Gastrocnemius medialis (tissue), 4 donors: Measurements from ENCODE around the gene PANK3. TPM values are rescaled to one million over a fixed set of nuclear protein-coding genes. Genes with fewer than 3 reads are reported as not detected.

Source experiments
- ATAC-seq, 2 donors: fragments of 150-250 bp; one replicate each; pipeline ENCODE4 v1.9.1; 2016
- DNase-seq, 2 donors: peaks; one replicate each; pipeline ENCODE4 v3.0.0-alpha.2; 2019
- H3K27ac ChIP-seq, 4 donors: fragments of 200-600 bp; sonication (generic); 1 replicate in 1 of 4; 2 replicates in 3 of 4; pipeline ENCODE4 v1.5.1; 2016 to 2018; ENCODE audit warnings: mild to moderate bottlenecking in 2 of 4, moderate library complexity in 1 of 4
- H3K27me3 ChIP-seq, 3 donors: fragments of 200-600 bp; sonication (generic) in 2 of 3; 1 replicate in 1 of 3; 2 replicates in 2 of 3; pipeline versions ENCODE4 v1.5.1 to v1.6.0; 2016 to 2019; ENCODE audit warnings: mild to moderate bottlenecking in 1 of 3, moderate library complexity in 1 of 3
- H3K36me3 ChIP-seq, 2 donors: fragments of 200-600 bp; sonication (generic) in 1 of 2; one replicate each; pipeline ENCODE4 v1.5.1; 2017 to 2018
- H3K4me1 ChIP-seq, 2 donors: fragments of 200-600 bp; sonication (generic) in 1 of 2; one replicate each; pipeline ENCODE4 v1.5.1; 2016 to 2017; ENCODE audit warnings: mild to moderate bottlenecking in 2 of 2
- H3K4me3 ChIP-seq, 4 donors: fragments of 200-600 bp; sonication (generic) in 3 of 4; 1 replicate in 1 of 4; 2 replicates in 3 of 4; pipeline ENCODE4 v1.5.1; 2016 to 2019; ENCODE audit warnings: mild to moderate bottlenecking in 2 of 4
- H3K9me3 ChIP-seq, 3 donors: fragments of 200-600 bp; sonication (generic) in 2 of 3; 1 replicate in 1 of 3; 2 replicates in 2 of 3; pipeline ENCODE4 v1.5.1; 2016 to 2019
- POLR2A ChIP-seq, 2 donors: fragments of 450-650 bp; IDR thresholded peaks; one replicate each; pipeline ENCODE4 v1.6.1; 2017; ENCODE audit warnings: antibody characterized with exemption in 2 of 2, mild to moderate bottlenecking in 2 of 2, moderate library complexity in 2 of 2
- in situ Hi-C, 4 donors: fragments of 200-750 bp; cut with MboI; loops; one replicate each; pipeline versions ENCODE4 v1.15.0 to v1.8.0; 2017; ENCODE audit warnings: low sequenced_read_pairs in 4 of 4
- intact Hi-C: fragments of 100-400 bp; cut with DNase I; formaldehyde crosslinking; loops from one replicate; pipeline ENCODE4 v1.15.1; 2023; ENCODE audit warnings: low total_unique reads
- total RNA-seq, 4 donors: library from RNA; depleted of rRNA; stranded (reverse); fragments of >200 nt; gene quantifications; one replicate each; pipeline versions ENCODE4 v1.1.0 to v1.2.3, GENCODE V29; 2016
- TF ChIP-seq, protein P1 (sequence below), 5 experiments: fragments of 450-650 bp in 3 of 5; fragments of 200-600 bp in 2 of 5; sonication (generic) in 2 of 5; IDR thresholded peaks in 4 of 5; conservative IDR thresholded peaks in 1 of 5; 1 replicate in 4 of 5; 2 replicates in 1 of 5; pipeline ENCODE4 v1.5.1; 2016 to 2019; ENCODE audit warnings: antibody characterized with exemption in 5 of 5, mild to moderate bottlenecking in 3 of 5, moderate library complexity in 3 of 5

PANK3 gene
- total RNA-seq, 4 donors from 2014 or later: 14.5 to 23.5 (median 16.1) TPM

DNA sequence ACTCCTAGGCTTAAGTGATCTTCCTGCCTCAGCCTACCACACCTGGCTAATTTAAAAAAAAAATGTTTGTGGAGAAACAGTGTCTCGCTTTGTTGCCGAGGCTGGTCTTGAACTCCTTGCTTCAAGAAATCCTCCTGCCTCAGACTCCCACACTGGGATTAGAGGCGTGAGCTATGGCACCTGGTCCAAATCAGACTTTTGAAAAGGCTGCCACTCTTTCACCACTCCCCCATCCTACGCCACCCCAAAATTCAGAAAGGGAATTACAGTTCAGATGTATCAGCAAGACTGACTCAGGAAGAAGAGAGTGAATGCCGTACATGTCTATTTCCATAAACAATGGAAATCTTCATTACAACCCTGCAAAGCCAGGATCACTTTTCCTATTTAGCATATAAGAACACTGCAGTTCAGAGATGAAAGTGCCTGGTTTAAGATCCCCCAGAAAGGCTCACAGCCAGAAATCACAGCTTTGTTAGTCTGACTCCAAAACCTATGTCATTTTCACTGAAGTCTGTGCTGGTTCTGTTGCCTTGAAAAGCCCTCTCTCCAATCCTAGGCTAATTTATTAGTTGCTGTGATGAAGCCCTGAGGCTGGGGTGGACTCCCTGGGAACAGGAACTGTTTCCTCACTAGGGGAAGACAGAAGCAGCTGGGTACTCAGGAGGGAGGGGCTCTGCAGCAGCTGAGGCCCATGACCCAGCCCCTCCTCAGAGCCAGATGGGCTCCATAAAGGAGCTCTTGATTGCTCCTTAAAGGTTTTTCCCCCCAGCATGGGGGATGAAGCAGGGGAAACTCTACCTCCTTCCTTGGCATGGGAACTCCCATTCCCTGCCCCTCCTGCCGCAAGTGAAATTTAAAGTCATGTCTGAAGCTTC lies 46.9 kb downstream of the PANK3 start:
- ATAC-seq: no peak
- in situ Hi-C loops (no loop called here), intact Hi-C loops (no loop called here)
- no peaks in the 10 kb centered on the region for H3K36me3 ChIP-seq
- no peak for DNase-seq
- H3K4me1 ChIP-seq: no peaks in the 10 kb centered on the region
- H3K27me3 ChIP-seq: peaks cover 29 to 44% (median 39%) of the 10 kb centered on the region in 3 donors
- H3K9me3 ChIP-seq: no peaks in the 10 kb centered on the region
- H3K27ac ChIP-seq: no peak overlapping the region
- TF ChIP-seq, protein P1, sequence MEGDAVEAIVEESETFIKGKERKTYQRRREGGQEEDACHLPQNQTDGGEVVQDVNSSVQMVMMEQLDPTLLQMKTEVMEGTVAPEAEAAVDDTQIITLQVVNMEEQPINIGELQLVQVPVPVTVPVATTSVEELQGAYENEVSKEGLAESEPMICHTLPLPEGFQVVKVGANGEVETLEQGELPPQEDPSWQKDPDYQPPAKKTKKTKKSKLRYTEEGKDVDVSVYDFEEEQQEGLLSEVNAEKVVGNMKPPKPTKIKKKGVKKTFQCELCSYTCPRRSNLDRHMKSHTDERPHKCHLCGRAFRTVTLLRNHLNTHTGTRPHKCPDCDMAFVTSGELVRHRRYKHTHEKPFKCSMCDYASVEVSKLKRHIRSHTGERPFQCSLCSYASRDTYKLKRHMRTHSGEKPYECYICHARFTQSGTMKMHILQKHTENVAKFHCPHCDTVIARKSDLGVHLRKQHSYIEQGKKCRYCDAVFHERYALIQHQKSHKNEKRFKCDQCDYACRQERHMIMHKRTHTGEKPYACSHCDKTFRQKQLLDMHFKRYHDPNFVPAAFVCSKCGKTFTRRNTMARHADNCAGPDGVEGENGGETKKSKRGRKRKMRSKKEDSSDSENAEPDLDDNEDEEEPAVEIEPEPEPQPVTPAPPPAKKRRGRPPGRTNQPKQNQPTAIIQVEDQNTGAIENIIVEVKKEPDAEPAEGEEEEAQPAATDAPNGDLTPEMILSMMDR (IDR thresholded peaks at IDR 0.05 in 4 of 5, conservative IDR thresholded peaks at IDR 0.05 in 1 of 5): no peak
- no peak for TF ChIP-seq POLR2A (IDR thresholded peaks at IDR 0.05)
- no peak overlapping the region for H3K4me3 ChIP-seq

DNA sequence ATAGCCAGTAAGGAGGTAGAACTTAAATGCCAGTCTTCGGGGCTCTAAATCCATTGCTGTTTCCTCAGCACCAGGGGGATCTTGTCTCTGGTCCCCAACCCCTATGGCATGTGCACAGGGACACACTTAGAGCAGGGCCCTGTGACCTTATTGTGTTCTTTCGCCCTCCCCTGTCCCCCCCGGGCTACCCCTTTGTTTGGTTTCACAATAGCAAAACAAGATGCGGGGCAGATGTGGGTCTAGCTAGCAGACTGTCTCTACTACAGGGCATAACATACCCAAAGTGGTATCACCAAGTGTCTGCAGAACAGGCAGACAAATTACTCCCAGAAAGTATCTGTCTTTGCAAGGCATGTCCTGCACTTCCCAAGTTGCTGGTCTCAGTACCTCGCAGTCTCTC lies 48.0 kb downstream of the PANK3 start:
- DNase-seq (no peak), ATAC-seq (no peak)
- TF ChIP-seq POLR2A (IDR thresholded peaks at IDR 0.05): no peak
- TF ChIP-seq, protein P1 (IDR thresholded peaks at IDR 0.05 in 4 of 5, conservative IDR thresholded peaks at IDR 0.05 in 1 of 5): no peak
- peaks cover 29 to 44% (median 39%) of the 10 kb centered on the region in 3 donors for H3K27me3 ChIP-seq
- no peaks in the 10 kb centered on the region for H3K36me3 ChIP-seq
- intact Hi-C loops (no loop called here), in situ Hi-C loops (no loop called here)
- no peaks in the 10 kb centered on the region for H3K4me1 ChIP-seq
- H3K4me3 ChIP-seq: no peak overlapping the region
- no peak overlapping the region for H3K27ac ChIP-seq
- no peaks in the 10 kb centered on the region for H3K9me3 ChIP-seq

DNA sequence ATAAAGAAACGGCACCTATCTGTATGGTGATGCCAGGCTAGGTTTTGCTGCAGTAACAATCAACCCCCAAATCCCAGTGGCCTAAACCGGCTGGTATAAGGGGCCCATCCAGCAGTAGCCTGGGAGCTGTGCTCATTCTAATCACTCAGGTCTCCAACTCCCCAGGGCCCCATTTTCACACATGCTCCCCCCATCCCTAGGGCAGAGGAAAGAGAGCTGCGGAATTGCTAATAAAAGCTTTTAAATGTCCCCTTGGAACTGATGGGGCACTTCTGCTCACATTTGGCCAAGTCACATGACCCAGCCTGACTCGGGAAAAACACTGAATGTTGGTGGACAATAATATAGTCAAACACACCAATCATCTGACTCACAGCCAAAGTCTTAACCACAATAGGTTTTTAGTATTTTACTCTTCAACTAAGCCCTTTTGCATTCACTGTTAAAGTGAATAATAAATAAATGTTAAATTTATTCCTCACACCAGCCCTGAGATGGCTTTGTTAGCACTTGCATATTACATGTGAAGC lies 48.5 kb downstream of the PANK3 start:
- no peak for TF ChIP-seq POLR2A (IDR thresholded peaks at IDR 0.05)
- TF ChIP-seq, protein P1 (IDR thresholded peaks at IDR 0.05 in 4 of 5, conservative IDR thresholded peaks at IDR 0.05 in 1 of 5): no peak
- DNase-seq: no peak
- in situ Hi-C loops: no loop called here
- intact Hi-C loops: no loop called here
- no peaks in the 10 kb centered on the region for H3K9me3 ChIP-seq
- H3K36me3 ChIP-seq: no peaks in the 10 kb centered on the region
- H3K27ac ChIP-seq: no peak overlapping the region
- no peaks in the 10 kb centered on the region for H3K4me1 ChIP-seq
- ATAC-seq: no peak
- H3K27me3 ChIP-seq: peaks cover 29 to 44% (median 39%) of the 10 kb centered on the region in 3 donors
- no peak overlapping the region for H3K4me3 ChIP-seq

DNA sequence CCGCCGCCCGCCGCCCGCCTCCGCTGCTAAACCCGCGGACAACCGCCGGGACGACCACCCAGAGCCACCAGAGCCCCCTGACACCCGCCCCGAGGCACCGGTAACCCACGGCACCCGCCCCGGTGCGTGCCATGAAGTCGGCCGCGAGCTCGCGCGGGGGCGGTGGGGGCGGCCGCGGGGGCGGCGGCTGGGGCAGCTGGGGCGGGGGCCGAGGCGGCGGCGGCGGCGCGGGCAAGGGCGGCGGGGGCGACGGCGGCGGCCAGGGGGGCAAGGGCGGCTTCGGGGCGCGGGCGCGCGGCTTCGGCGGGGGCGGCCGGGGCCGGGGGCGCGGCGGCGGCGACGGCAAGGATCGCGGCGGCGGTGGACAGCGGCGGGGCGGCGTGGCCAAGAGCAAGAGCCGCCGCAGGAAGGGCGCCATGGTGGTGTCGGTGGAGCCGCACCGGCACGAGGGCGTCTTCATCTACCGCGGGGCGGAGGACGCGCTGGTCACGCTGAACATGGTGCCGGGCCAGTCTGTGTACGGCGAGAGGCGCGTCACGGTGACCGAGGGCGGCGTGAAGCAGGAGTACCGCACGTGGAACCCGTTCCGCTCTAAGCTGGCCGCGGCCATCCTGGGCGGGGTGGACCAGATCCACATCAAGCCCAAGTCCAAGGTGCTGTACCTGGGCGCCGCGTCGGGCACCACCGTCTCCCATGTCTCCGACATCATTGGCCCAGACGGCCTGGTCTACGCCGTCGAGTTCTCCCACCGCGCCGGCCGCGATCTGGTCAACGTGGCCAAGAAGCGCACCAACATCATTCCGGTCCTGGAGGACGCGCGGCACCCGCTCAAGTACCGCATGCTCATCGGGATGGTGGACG lies 49.6 kb downstream of the PANK3 start:
- no peaks in the 10 kb centered on the region for H3K4me1 ChIP-seq
- H3K9me3 ChIP-seq: no peaks in the 10 kb centered on the region
- no peaks in the 10 kb centered on the region for H3K36me3 ChIP-seq
- in situ Hi-C loops: no loop called here
- H3K4me3 ChIP-seq: peak overlapping the region in 3 of 4 donors; percentile 5 to 33 (median 25)
- intact Hi-C loops: no loop called here
- ATAC-seq (no peak), DNase-seq (no peak)
- H3K27ac ChIP-seq: no peak overlapping the region
- H3K27me3 ChIP-seq: peaks cover 29 to 44% (median 39%) of the 10 kb centered on the region in 3 donors
- TF ChIP-seq POLR2A (IDR thresholded peaks at IDR 0.05): no peak
- TF ChIP-seq, protein P1 (IDR thresholded peaks at IDR 0.05 in 4 of 5, conservative IDR thresholded peaks at IDR 0.05 in 1 of 5): no peak
